Tibial nerve (tissue), 4 donors: ENCODE results near the gene PRUNE2. TPM values are rescaled to one million over a fixed set of nuclear protein-coding genes. Genes with fewer than 3 reads are reported as not detected.
"Not testable (repeated sequence)": the region's sequence is repeated elsewhere in the genome, so short reads cannot be mapped to it uniquely, and the experiment has no call there.

Source experiments
- DNase-seq, 2 donors: peaks; one replicate each; pipeline ENCODE4 v3.0.0-alpha.2; 2019; ENCODE audit warnings: low spot score in 2 of 2
- H3K27ac ChIP-seq, 4 donors: fragments of 200-600 bp; sonication (generic) in 3 of 4; one replicate each; pipeline ENCODE4 v1.5.1; 2017 to 2019; ENCODE audit warnings: mild to moderate bottlenecking in 1 of 4
- H3K27me3 ChIP-seq, 2 donors: fragments of 200-600 bp; sonication (generic) in 1 of 2; one replicate each; pipeline versions ENCODE4 v1.5.1 to v1.6.0; 2017 to 2019
- H3K36me3 ChIP-seq, 3 donors: fragments of 200-600 bp; sonication (generic); one replicate each; pipeline ENCODE4 v1.5.1; 2018 to 2019
- H3K4me1 ChIP-seq, 4 donors: fragments of 200-600 bp; sonication (generic) in 3 of 4; one replicate each; pipeline ENCODE4 v1.5.1; 2017 to 2019
- H3K4me3 ChIP-seq, 4 donors: fragments of 200-600 bp; sonication (generic) in 3 of 4; one replicate each; pipeline ENCODE4 v1.5.1; 2017 to 2019; ENCODE audit warnings: mild to moderate bottlenecking in 1 of 4, moderate library complexity in 1 of 4
- H3K9me3 ChIP-seq, 4 donors: fragments of 200-600 bp; sonication (generic) in 3 of 4; one replicate each; pipeline ENCODE4 v1.5.1; 2017 to 2019
- CTCF ChIP-seq, 5 experiments: fragments of 200-600 bp in 3 of 5; fragments of 450-650 bp in 2 of 5; sonication (generic) in 3 of 5; IDR thresholded peaks; one replicate each; pipeline ENCODE4 v1.5.1; 2016 to 2019; ENCODE audit warnings: antibody characterized with exemption in 5 of 5, mild to moderate bottlenecking in 3 of 5, moderate library complexity in 2 of 5
- EP300 ChIP-seq, 2 donors: sonication (generic); formaldehyde crosslinking; IDR thresholded peaks; one replicate each; pipeline ENCODE4 v1.6.1; 2017; ENCODE audit warnings: antibody characterized with exemption in 2 of 2, mild to moderate bottlenecking in 1 of 2
- POLR2A ChIP-seq, 2 donors: fragments of 450-650 bp; IDR thresholded peaks; one replicate each; pipeline ENCODE4 v1.6.1; 2017; ENCODE audit warnings: antibody characterized with exemption in 2 of 2, mild to moderate bottlenecking in 2 of 2, moderate library complexity in 2 of 2
- WGBS, 2 donors: methylation state at CpG; one replicate each; pipeline ENCODE4 v1.1.5; 2018; 5-methylcytosine and 5-hydroxymethylcytosine counted together
- total RNA-seq, 4 donors: library from RNA; depleted of rRNA; stranded (reverse); fragments of >200 nt; gene quantifications; one replicate each; pipeline ENCODE4 v1.1.0, GENCODE V29; 2016

PRUNE2 gene
- 10 to 100 TPM; 23.2 to 50.4 (median 24.2) TPM for total RNA-seq

GRCh38 chr9:76905791-76906646 lies at the start of gene PRUNE2:
Gene PRUNE2, minus strand, starts transcription at chr9:76906114. Its CDS starts 151 bp downstream, at chr9:76905963.
- peak within 1 kb of the TSS; percentile 29 to 54 (median 34) for H3K4me3 ChIP-seq
- peak within 1 kb of the TSS in 3 of 4 donors; percentile 7 to 70 (median 30) for H3K27ac ChIP-seq
- WGBS, 2 donors = 3 to 4% methylated on average over 39 to 69 of the region's 79 CpGs
- H3K4me1 ChIP-seq = peaks cover 0 to 22% (median 12%) of the 10 kb centered on the region in 4 donors
- no peaks in the 10 kb centered on the region for H3K9me3 ChIP-seq
- DNase-seq = no peak
- TF ChIP-seq EP300 (IDR thresholded peaks at IDR 0.05) = peak in 1 of 2 donors; percentile 27
- TF ChIP-seq POLR2A (IDR thresholded peaks at IDR 0.05) = peak in 1 of 2 donors; percentile 20
- TF ChIP-seq CTCF (IDR thresholded peaks at IDR 0.05) = no peak
- H3K36me3 ChIP-seq = no peaks in the 10 kb centered on the region
- H3K27me3 ChIP-seq = peaks cover 0 to 3% of the 10 kb centered on the region in 2 donors

GRCh38 chr9:76955406-76955805 lies 49.5 kb upstream of the PRUNE2 start:
- H3K9me3 ChIP-seq, H3K36me3 ChIP-seq, H3K4me1 ChIP-seq, H3K27me3 ChIP-seq, H3K27ac ChIP-seq, H3K4me3 ChIP-seq, DNase-seq: not testable (repeated sequence)
- 92 to 96% methylated on average over 2 to 4 of the region's 23 CpGs for WGBS, 2 donors

DNA sequence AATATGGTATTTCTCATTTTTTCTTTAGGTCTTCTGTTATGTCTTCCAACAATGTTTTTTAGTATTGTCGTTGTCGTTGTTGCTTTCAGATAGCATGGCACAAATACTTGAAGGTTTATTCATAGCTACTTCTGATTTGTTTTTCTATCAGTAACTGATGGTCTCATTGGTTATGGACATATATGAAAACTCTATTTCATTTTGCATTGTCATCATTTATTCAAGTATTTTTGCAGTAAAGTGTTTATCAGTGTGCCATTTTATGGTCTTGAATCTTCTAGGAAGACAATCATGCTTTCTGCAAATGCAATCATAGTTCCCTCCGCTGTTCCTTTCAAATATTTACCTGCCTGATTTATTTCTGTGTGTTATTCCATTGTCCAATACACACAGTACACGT lies 44.0 kb upstream of the PRUNE2 start:
- 79 to 88% methylated on average over 4 of the region's 4 CpGs for WGBS, 2 donors
- no peaks in the 10 kb centered on the region for H3K4me1 ChIP-seq
- no peak for TF ChIP-seq CTCF (IDR thresholded peaks at IDR 0.05)
- no peak for TF ChIP-seq POLR2A (IDR thresholded peaks at IDR 0.05)
- no peak for TF ChIP-seq EP300 (IDR thresholded peaks at IDR 0.05)
- H3K36me3 ChIP-seq = no peaks in the 10 kb centered on the region
- H3K27ac ChIP-seq = no peak overlapping the region
- H3K9me3 ChIP-seq = no peaks in the 10 kb centered on the region
- H3K4me3 ChIP-seq = no peak overlapping the region
- H3K27me3 ChIP-seq = no peaks in the 10 kb centered on the region
- DNase-seq = no peak

DNA sequence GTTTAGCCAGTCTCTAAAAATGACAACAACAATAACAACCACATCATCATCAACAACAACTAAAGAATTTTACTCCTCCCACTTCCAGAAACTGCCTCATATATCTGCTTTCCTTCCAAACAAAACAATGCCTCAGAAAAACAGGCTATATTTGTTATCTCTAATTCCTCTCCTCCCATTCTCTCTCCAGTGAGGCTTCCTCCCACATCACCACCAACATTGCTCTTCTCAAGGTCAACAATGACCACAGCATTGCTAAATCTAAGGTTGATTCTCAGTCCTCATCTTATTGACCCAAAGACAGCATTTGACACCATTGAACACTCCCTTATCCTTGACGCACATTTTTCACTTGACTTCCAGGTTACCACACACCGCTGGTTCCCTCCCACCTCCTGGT lies 38.1 kb upstream of the PRUNE2 start:
- H3K4me1 ChIP-seq = peaks cover 0 to 6% (median 0%) of the 10 kb centered on the region in 4 donors
- no peaks in the 10 kb centered on the region for H3K9me3 ChIP-seq
- no peaks in the 10 kb centered on the region for H3K36me3 ChIP-seq
- 68 to 79% methylated on average over 2 of the region's 2 CpGs for WGBS, 2 donors
- TF ChIP-seq EP300 (IDR thresholded peaks at IDR 0.05) = no peak
- TF ChIP-seq POLR2A (IDR thresholded peaks at IDR 0.05) = no peak
- no peak for TF ChIP-seq CTCF (IDR thresholded peaks at IDR 0.05)
- H3K27ac ChIP-seq = no peak overlapping the region
- no peak overlapping the region for H3K4me3 ChIP-seq
- DNase-seq = no peak
- H3K27me3 ChIP-seq = no peaks in the 10 kb centered on the region

GRCh38 chr9:76943054-76943453 lies 37.1 kb upstream of the PRUNE2 start:
- Histone ChIP-seq H3K9me3 (no peaks in the 10 kb centered on the region), H3K27me3 (no peaks in the 10 kb centered on the region), H3K4me3 (no peak overlapping the region), H3K36me3 (no peaks in the 10 kb centered on the region), H3K4me1 (peaks cover 0 to 6% (median 0%) of the 10 kb centered on the region in 4 donors), H3K27ac (no peak overlapping the region)
- TF ChIP-seq CTCF (IDR thresholded peaks at IDR 0.05) = no peak
- TF ChIP-seq POLR2A (IDR thresholded peaks at IDR 0.05) = no peak
- no peak for TF ChIP-seq EP300 (IDR thresholded peaks at IDR 0.05)
- 70 to 85% methylated on average over 5 of the region's 5 CpGs for WGBS, 2 donors
- DNase-seq = no peak
